ENCODE measurements around the gene UBL3.

UBL3 gene

DNA sequence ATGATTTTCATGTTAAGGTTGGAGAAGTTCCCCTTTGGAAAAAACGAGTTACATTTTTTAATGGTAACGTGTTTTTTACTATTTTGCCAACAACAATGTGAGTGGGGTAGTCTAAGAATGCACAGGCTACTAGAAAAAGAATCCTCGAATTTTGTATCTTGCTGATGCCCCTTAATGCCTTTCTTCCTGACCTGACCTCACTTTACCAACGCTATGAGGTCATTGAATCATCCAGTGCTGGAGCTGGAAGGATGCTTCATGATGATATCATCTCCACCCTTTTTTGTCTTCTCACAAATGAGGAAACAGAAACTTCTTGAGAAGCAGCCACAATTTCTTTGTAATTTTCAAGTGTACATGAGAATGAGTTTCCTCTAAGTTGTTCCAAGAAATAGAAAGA lies 8.2 kb upstream of the UBL3 start:
- no peak for DNase-seq

DNA sequence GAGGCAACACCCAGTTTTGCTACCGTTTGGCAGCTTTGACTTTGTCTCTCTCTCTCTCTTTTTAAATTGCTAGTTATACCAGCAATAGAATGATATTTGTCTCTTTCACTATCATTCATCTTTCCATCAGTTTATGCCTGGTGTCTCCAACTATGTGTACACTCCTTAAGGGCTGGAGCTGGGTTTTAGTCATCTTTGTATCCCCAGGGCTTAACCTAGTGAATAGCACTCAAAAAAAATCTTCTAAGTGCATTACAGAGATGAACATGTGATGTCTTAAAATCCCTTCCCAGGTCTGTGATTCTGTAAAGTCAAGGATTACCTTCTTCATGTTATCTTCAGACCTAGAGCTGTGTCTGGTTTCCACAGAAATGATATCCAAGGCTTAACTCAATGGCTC lies 7.8 kb upstream of the UBL3 start:
- DNase-seq, result no peak

- DNase-seq, result no peak
Measured at GRCh38 chr13:29857085-29857484, 6.7 kb upstream of the UBL3 start.

- DNase-seq, result no peak
Measured at GRCh38 chr13:29856426-29856825, 6.0 kb upstream of the UBL3 start.

DNA sequence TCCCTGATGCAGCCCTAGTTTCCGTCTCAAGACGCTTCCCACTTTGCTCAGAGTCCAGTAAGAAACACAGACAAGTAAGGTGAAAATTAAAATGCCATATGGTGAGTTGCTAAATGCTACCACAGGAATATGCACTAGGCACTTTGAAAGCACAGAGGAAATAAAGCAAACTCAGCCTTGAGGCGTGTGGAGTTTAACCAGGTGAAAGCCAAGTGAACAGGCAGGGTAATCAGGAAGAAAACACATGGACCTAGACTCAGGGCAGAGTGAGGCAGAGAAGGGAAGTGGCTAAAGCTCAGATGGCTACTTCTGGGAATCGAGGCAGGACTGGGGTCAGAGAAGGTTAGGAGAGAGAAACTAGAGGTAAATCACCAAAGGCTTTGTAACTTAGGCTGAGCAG lies 5.4 kb upstream of the UBL3 start:
- no peak for DNase-seq

DNA sequence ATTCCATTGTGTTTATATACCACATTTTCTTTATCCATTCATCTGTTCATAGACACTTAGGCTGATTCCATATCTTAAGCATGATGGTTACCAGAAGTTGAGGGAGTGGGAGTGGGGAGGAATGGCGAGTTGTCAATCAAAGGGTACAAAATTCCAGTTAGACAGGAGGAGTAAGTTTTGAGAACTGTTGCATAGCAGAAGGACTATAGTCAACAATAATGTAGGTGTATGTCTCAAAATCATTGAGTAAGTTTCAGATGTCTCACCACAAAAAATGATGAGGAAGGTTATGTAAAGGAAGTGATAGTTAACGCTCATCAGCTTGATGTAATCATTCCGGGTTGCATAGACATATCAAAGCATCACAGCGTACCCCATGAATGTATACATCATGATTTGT lies 4.6 kb upstream of the UBL3 start:
- DNase-seq, result no peak

DNA sequence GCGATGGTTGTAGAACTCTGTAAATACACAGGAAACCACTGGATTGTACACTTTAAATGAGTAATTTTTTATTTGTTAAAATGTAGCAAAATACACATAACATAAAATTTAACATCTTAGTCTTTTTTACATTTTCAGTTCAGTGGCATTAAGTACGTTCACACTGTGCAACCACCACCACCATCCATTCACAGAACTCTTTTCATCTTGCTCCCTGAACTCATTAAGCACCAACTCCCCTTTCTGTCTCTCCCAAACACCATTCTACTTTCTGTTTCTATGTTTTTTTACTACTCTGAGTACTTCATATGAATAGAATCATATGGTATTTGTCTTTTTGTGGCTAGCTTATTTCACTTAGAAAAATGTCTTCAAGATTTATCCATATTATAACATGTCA lies 2.7 kb upstream of the UBL3 start:
- no peak for DNase-seq

- DNase-seq, result no peak
Measured at GRCh38 chr13:29852472-29853054, 2.1 kb upstream of the UBL3 start.

DNA sequence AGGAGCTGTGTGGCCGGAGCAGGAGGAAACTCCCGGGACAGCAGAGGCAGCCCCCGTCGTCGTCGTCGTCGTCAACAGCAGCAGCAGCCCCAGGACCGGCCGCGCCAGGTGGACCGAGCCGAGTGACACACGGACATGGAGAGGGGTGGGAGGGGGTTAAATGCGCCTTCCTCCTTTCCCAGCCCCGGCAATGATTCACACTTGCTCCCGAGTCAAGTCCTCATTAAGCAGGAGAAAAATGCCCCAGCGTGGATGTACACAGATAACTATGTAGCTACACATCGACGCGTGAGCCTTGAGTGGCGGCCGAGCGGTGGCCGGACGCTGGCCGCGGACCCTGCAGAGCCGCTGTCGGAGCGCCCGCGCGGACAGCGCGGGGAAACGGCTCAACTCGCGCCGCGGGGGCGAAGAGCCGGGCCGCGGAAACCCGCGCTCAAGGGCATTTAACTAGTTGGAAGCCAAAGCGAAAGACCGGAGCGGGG lies 645 bp downstream of the UBL3 start:
- peak; percentile 97 for DNase-seq

DNA sequence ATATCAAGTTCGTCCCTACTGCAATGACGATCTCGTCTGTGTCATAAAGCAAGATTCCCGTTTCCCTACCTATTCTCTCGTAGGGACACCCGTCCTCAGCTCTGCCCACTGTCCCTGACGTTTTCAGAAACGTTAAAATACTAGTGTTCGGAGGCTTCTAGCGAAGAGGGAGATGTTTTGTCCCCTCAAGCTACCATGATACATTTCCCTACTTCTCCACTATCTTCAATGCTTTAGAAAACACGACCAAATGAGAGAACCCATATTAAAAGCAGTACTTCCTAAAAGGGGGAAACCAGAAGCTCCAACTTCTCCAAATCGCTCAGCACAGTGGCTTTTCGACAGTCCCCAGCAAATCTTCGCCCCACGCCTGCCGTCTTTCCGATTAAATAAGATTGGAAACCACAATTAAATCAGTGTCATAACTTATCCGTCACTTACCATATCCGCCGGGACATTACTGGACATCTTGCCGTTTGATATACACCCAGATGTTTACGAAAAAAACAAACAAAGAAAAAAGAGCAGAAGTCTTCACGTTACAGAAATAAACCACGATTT lies 1.3 kb downstream of the UBL3 start:
- DNase-seq, result peak; percentile 67

GRCh38 chr13:29847501-29847983 lies 2.9 kb downstream of the UBL3 start:
- peak; percentile 50 for DNase-seq

DNA sequence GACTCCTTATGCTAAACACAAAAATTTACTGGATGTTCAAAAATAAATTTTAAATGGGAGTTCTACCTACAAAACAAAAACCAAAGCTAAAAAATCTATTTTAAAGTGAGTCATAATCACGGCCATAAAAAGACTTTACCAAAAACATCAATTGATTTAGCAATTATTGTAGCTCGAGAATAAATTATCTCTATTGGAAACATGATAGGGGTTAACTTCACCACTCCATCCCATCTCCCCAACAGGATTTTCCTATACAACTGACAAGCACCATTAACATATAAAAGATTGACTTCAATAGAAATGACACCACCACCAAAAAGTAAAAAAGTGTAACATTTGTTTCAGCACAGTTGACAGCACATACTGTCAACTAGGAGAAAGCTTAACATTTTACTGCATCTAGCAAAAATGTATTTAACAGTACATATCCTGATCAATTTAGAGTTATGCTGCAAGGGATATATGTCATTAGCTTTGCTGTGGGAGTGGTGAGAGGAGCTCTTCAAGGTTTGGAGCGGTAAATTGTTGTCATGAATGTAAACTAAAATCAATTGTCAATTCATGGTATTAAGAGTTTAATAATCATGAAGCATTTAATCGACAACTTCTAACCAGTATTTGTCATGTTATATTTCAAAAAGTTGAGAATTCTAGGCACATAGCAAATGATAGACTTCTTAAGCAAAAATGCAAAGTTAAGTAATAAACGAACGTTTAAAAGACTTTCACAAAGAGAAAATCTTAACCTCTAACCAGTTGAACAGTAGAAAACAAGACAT lies 3.8 kb downstream of the UBL3 start:
- no peak for DNase-seq

DNA sequence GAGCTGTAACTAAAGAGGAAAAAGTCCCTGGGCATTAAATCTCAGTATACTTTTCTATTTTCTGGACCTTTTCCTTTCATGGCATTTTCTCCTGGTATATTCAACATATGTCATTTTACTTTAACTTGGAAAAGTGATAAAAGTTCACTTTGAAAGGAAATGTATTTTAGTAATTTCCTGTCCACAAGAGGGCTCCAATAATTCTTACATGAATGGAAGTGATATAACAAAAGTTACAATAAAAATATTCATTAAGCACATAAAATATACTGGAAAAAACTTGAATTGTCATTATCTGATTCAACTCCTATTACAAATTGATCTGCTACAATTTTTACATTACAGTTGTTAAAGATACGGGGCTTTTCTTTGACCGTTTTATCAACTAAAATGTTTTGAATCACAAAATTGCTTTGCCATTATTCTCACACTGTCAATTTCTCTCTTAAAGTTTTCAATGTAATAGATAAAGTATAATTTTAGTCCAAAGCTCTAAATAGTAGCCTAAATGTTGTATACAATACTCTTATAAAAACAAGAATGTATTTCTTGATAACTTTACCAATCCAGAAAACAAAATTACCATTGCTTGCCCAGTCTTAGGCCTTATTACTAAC lies 4.9 kb downstream of the UBL3 start:
- DNase-seq, result no peak

- DNase-seq, result no peak
Measured at GRCh38 chr13:29844441-29844840, 6.0 kb downstream of the UBL3 start.

GRCh38 chr13:29840585-29840984 lies 9.8 kb downstream of the UBL3 start:
- DNase-seq, result no peak

DNA sequence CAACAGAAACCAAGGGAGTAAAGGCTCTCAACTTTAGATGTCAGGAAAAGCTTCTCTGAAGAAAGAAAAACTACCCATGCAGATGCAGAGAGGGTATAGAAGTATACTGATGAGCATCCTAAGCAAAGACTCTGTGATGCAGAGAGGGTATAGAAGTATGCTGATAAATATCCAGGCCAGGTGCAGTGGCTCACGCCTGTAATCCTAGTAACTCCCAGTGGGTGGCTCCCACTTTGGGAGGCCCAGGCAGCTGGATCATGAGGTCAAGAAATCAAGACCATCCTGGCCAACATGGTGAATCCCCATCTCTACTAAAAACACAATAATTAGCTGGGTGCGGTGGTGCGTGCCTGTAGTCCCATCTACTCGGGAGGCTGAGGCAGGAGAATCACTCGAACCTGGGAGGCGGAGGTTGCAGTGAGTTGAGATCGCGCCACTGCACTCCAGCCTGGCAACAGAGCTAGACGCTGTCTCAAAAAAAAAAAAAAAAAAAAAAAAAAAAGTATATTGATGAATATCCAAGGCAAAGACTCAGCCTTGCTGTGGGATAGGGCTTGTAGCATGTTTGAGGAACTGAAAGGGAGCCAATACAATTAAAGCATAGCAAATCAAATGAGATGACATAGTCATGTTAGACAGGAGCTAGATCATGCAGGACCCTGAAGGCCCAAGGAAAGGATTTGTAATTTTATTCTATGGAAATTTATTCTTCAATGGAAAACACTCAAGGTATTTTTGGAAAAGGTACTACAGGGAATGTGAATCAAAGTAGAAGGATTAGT lies 14.9 kb downstream of the UBL3 start:
- DNase-seq, result no peak

GRCh38 chr13:29832761-29833298 lies 17.6 kb downstream of the UBL3 start:
- DNase-seq, result no peak

- DNase-seq, result no peak
Measured at GRCh38 chr13:29830000-29830399, 20.4 kb downstream of the UBL3 start.

DNA sequence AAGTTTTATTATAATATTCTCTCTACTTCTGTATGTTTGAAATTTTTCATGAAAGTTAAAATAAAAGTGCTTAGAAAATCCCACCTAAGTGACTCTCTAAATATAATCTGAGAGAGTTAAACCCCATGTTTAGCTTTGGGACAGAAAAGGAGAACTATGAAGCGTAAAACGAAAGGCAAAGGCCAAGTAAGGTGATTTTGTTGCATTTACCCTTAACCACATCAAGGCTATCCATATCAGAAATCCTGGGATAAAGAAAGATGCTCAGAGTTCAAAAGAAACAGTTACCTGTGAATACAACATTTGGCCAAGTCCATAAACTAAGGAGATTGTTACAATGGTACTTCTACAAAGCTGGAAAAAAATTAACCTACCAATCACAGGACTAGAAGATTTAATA lies 31.3 kb downstream of the UBL3 start:
- no peak for DNase-seq

- no peak for DNase-seq
Measured at GRCh38 chr13:29817604-29818378, 32.6 kb downstream of the UBL3 start.

- no peak for DNase-seq
Measured at GRCh38 chr13:29816715-29817114, 33.7 kb downstream of the UBL3 start.
